Measurements from ENCODE around the gene PGM1. TPM values are rescaled to one million over a fixed set of nuclear protein-coding genes. Genes with fewer than 3 reads are reported as not detected.

The PGM1 gene
- total and polyA plus RNA-seq, 7 experiments from 2014 or later, result 11.9 to 57.2 (median 16.8) TPM

DNA sequence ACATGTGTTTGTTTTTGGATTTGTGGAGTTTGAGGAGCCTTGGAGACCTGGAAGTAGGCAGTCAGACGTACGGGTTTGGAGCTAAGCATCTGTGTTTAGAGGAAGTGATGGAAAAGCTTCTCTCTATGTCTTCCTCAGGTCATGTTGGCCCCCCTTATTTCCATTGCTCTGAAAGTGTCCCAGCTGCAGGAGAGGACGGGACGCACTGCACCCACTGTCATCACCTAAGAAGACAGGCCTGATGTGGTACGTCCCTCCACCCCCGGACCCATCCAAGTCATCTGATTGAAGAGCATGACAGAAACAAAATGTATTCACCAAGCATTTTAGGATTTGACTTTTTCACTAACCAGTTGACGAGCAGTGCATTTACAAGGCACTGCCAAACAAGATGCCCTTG is 66.2 kb downstream of the PGM1 start:
- H3K4me3 Mint-ChIP-seq, result peak overlapping the region in 1 of 10 donors; percentile 5
- ATAC-seq (no peak), DNase-seq (no peak)
- POLR2A ChIA-PET, result interaction anchor here (0.9 kb wide), 1 partner anchor 8 kb away, joined by 7 read pairs; no protein-coding TSS in a partner anchor
- H3K4me1 ChIP-seq (ENCODE audit: control insufficient read depth in 2 of 2, insufficient read depth in 2 of 2, low read length in 2 of 2), result peaks cover 0 to 12% of the 10 kb centered on the region in 2 donors
- peak overlapping the region in 1 of 9 donors; percentile 47 for H3K27ac Mint-ChIP-seq
- H3K27me3 Mint-ChIP-seq, result no peaks in the 10 kb centered on the region
- H3K36me3 Mint-ChIP-seq, result peaks cover 7 to 66% (median 61%) of the 10 kb centered on the region in 5 donors
- H3K27me3 ChIP-seq (ENCODE audit: control insufficient read depth in 2 of 2, insufficient read depth in 2 of 2, low read length in 2 of 2), result no peaks in the 10 kb centered on the region
- intact Hi-C loops (cut with micrococcal nuclease), result loop anchor here in 1 of 2 donors (10.0 kb wide), 1 partner anchor 1165 kb away; no protein-coding TSS in a partner anchor
- H3K4me3 ChIP-seq (ENCODE audit: low read length), result no peak overlapping the region
- no peaks in the 10 kb centered on the region for H3K9me3 ChIP-seq (ENCODE audit: control insufficient read depth in 2 of 3, low read length in 3 of 3)
- H3K36me3 ChIP-seq (ENCODE audit: control insufficient read depth in 2 of 3, insufficient read depth in 3 of 3, low read length in 3 of 3), result peaks cover 0 to 8% (median 0%) of the 10 kb centered on the region in 3 experiments
- peaks cover 0 to 4% (median 0%) of the 10 kb centered on the region in 11 donors for H3K9me3 Mint-ChIP-seq
- H3K27ac ChIP-seq (ENCODE audit: low read depth, low read length), result no peak overlapping the region
- CTCF ChIA-PET, result no interaction called here
- peaks cover 14 to 38% (median 22%) of the 10 kb centered on the region in 7 donors for H3K4me1 Mint-ChIP-seq

- Histone ChIP-seq H3K36me3 (ENCODE audit: control insufficient read depth in 2 of 3, insufficient read depth in 3 of 3, low read length in 3 of 3) (no peaks in the 10 kb centered on the region), H3K4me1 (ENCODE audit: control insufficient read depth in 2 of 2, insufficient read depth in 2 of 2, low read length in 2 of 2) (peaks cover 0 to 12% of the 10 kb centered on the region in 2 donors), H3K27ac (ENCODE audit: low read depth, low read length) (no peak overlapping the region), H3K27me3 (ENCODE audit: control insufficient read depth in 2 of 2, insufficient read depth in 2 of 2, low read length in 2 of 2) (no peaks in the 10 kb centered on the region), H3K4me3 (ENCODE audit: low read length) (no peak overlapping the region), H3K9me3 (ENCODE audit: control insufficient read depth in 2 of 3, low read length in 3 of 3) (no peaks in the 10 kb centered on the region)
- Mint-ChIP-seq H3K4me3 (no peak overlapping the region), H3K4me1 (peaks cover 14 to 34% (median 22%) of the 10 kb centered on the region in 7 donors), H3K9me3 (peaks cover 0 to 20% (median 4%) of the 10 kb centered on the region in 11 donors), H3K27ac (peak overlapping the region in 1 of 9 donors; percentile 48), H3K36me3 (peaks cover 4 to 61% (median 54%) of the 10 kb centered on the region in 5 donors), H3K27me3 (no peaks in the 10 kb centered on the region)
- no peak for DNase-seq
- intact Hi-C loops (cut with micrococcal nuclease), result no loop called here
- POLR2A ChIA-PET, result no interaction called here
- ATAC-seq, result no peak
- CTCF ChIA-PET, result no interaction called here
These were observed 69.0 kb downstream of the PGM1 start for GRCh38 chr1:63662056-63662836.

DNA sequence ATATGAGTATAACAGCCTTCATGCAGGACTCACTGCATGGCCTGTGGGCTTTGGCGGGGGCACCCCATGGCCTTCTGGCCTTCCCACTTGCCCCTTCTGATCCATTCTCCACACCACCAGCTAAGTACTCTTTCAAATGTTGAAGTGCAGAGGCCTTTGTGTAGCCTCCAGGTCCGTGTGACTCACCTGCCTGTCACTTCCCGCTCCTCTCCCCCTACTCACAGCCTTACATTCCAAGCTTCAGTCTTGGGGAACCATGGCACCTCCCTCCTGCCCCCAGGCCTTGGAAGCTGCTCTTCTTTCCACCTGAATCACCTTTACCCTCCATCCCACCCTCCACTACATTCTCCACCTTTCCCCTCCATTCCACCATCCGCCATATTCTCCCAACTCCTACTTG is 69.6 kb downstream of the PGM1 start:
- Histone ChIP-seq H3K27ac (ENCODE audit: low read depth, low read length) (no peak overlapping the region), H3K9me3 (ENCODE audit: control insufficient read depth in 2 of 3, low read length in 3 of 3) (no peaks in the 10 kb centered on the region), H3K36me3 (ENCODE audit: control insufficient read depth in 2 of 3, insufficient read depth in 3 of 3, low read length in 3 of 3) (no peaks in the 10 kb centered on the region), H3K4me1 (ENCODE audit: control insufficient read depth in 2 of 2, insufficient read depth in 2 of 2, low read length in 2 of 2) (peaks cover 0 to 6% of the 10 kb centered on the region in 2 donors), H3K27me3 (ENCODE audit: control insufficient read depth in 2 of 2, insufficient read depth in 2 of 2, low read length in 2 of 2) (no peaks in the 10 kb centered on the region), H3K4me3 (ENCODE audit: low read length) (no peak overlapping the region)
- CTCF ChIA-PET, result no interaction called here
- H3K9me3 Mint-ChIP-seq, result peaks cover 0 to 20% (median 4%) of the 10 kb centered on the region in 11 donors
- intact Hi-C loops (cut with micrococcal nuclease), result no loop called here
- POLR2A ChIA-PET, result no interaction called here
- DNase-seq (no peak), ATAC-seq (no peak)
- peak overlapping the region in 1 of 9 donors; percentile 48 for H3K27ac Mint-ChIP-seq
- no peak overlapping the region for H3K4me3 Mint-ChIP-seq
- peaks cover 4 to 55% (median 50%) of the 10 kb centered on the region in 5 donors for H3K36me3 Mint-ChIP-seq
- peaks cover 9 to 29% (median 18%) of the 10 kb centered on the region in 7 donors for H3K4me1 Mint-ChIP-seq
- no peaks in the 10 kb centered on the region for H3K27me3 Mint-ChIP-seq

GRCh38 chr1:63663301-63663700 is 70.1 kb downstream of the PGM1 start:
- H3K27ac Mint-ChIP-seq, result no peak overlapping the region
- peaks cover 0 to 5% of the 10 kb centered on the region in 2 donors for H3K4me1 ChIP-seq (ENCODE audit: control insufficient read depth in 2 of 2, insufficient read depth in 2 of 2, low read length in 2 of 2)
- CTCF ChIA-PET, result no interaction called here
- no peaks in the 10 kb centered on the region for H3K27me3 Mint-ChIP-seq
- POLR2A ChIA-PET, result no interaction called here
- peaks cover 6 to 26% (median 16%) of the 10 kb centered on the region in 7 donors for H3K4me1 Mint-ChIP-seq
- no peak overlapping the region for H3K4me3 Mint-ChIP-seq
- peaks cover 4 to 51% (median 47%) of the 10 kb centered on the region in 5 donors for H3K36me3 Mint-ChIP-seq
- no peak for DNase-seq
- H3K9me3 ChIP-seq (ENCODE audit: control insufficient read depth in 2 of 3, low read length in 3 of 3), result no peaks in the 10 kb centered on the region
- H3K9me3 Mint-ChIP-seq, result peaks cover 0 to 20% (median 4%) of the 10 kb centered on the region in 11 donors
- no peak overlapping the region for H3K27ac ChIP-seq (ENCODE audit: low read depth, low read length)
- intact Hi-C loops (cut with micrococcal nuclease), result no loop called here
- no peak overlapping the region for H3K4me3 ChIP-seq (ENCODE audit: low read length)
- H3K36me3 ChIP-seq (ENCODE audit: control insufficient read depth in 2 of 3, insufficient read depth in 3 of 3, low read length in 3 of 3), result no peaks in the 10 kb centered on the region
- no peaks in the 10 kb centered on the region for H3K27me3 ChIP-seq (ENCODE audit: control insufficient read depth in 2 of 2, insufficient read depth in 2 of 2, low read length in 2 of 2)
- ATAC-seq, result no peak

DNA sequence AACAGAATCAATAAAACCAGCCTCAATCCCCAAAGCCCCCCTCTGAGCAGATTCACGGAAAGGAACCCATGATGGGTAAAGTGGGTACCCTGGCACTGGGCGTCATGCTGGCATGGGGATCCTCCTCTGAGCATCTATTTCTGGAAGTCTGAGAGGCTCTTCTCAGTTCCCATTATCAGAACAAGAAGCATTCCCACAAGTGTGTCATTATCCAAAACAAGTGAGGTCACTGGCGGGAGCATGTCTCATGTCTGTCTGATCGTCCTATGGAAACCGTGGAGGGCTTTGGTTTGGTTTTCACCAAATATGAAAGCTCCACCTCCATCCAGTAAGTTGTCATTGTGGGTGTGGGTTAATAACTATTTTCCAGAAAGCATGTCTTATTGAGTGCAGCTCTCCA is 70.7 kb downstream of the PGM1 start:
- H3K27me3 Mint-ChIP-seq, result no peaks in the 10 kb centered on the region
- ChIA-PET CTCF (no interaction called here), POLR2A (interaction anchor here (1.2 kb wide), 1 partner anchor 13 kb away, joined by 3 read pairs; no protein-coding TSS in a partner anchor)
- ATAC-seq (no peak), DNase-seq (no peak)
- Histone ChIP-seq H3K36me3 (ENCODE audit: control insufficient read depth in 2 of 3, insufficient read depth in 3 of 3, low read length in 3 of 3) (no peaks in the 10 kb centered on the region), H3K4me1 (ENCODE audit: control insufficient read depth in 2 of 2, insufficient read depth in 2 of 2, low read length in 2 of 2) (peaks cover 0 to 5% of the 10 kb centered on the region in 2 donors), H3K9me3 (ENCODE audit: control insufficient read depth in 2 of 3, low read length in 3 of 3) (no peaks in the 10 kb centered on the region), H3K4me3 (ENCODE audit: low read length) (no peak overlapping the region), H3K27me3 (ENCODE audit: control insufficient read depth in 2 of 2, insufficient read depth in 2 of 2, low read length in 2 of 2) (no peaks in the 10 kb centered on the region), H3K27ac (ENCODE audit: low read depth, low read length) (no peak overlapping the region)
- intact Hi-C loops (cut with micrococcal nuclease), result no loop called here
- peaks cover 0 to 20% (median 4%) of the 10 kb centered on the region in 11 donors for H3K9me3 Mint-ChIP-seq
- peaks cover 2 to 47% (median 43%) of the 10 kb centered on the region in 5 donors for H3K36me3 Mint-ChIP-seq
- peaks cover 2 to 23% (median 12%) of the 10 kb centered on the region in 7 donors for H3K4me1 Mint-ChIP-seq
- H3K27ac Mint-ChIP-seq, result no peak overlapping the region
- H3K4me3 Mint-ChIP-seq, result no peak overlapping the region

GRCh38 chr1:63664742-63665141 is 71.5 kb downstream of the PGM1 start:
- intact Hi-C loops (cut with micrococcal nuclease), result no loop called here
- no peak overlapping the region for H3K27ac ChIP-seq (ENCODE audit: low read depth, low read length)
- DNase-seq (no peak), ATAC-seq (no peak)
- H3K36me3 Mint-ChIP-seq, result peaks cover 0 to 38% (median 34%) of the 10 kb centered on the region in 5 donors
- no peak overlapping the region for H3K4me3 ChIP-seq (ENCODE audit: low read length)
- ChIA-PET POLR2A (interaction anchor here (1.2 kb wide), 1 partner anchor 14 kb away, joined by 3 read pairs; no protein-coding TSS in a partner anchor), CTCF (no interaction called here)
- peaks cover 0 to 3% of the 10 kb centered on the region in 2 donors for H3K4me1 ChIP-seq (ENCODE audit: control insufficient read depth in 2 of 2, insufficient read depth in 2 of 2, low read length in 2 of 2)
- H3K27me3 ChIP-seq (ENCODE audit: control insufficient read depth in 2 of 2, insufficient read depth in 2 of 2, low read length in 2 of 2), result no peaks in the 10 kb centered on the region
- H3K9me3 ChIP-seq (ENCODE audit: control insufficient read depth in 2 of 3, low read length in 3 of 3), result no peaks in the 10 kb centered on the region
- H3K9me3 Mint-ChIP-seq, result peaks cover 0 to 20% (median 4%) of the 10 kb centered on the region in 11 donors
- H3K27me3 Mint-ChIP-seq, result no peaks in the 10 kb centered on the region
- no peaks in the 10 kb centered on the region for H3K36me3 ChIP-seq (ENCODE audit: control insufficient read depth in 2 of 3, insufficient read depth in 3 of 3, low read length in 3 of 3)
- H3K27ac Mint-ChIP-seq, result no peak overlapping the region
- H3K4me3 Mint-ChIP-seq, result no peak overlapping the region
- H3K4me1 Mint-ChIP-seq, result peaks cover 0 to 14% (median 4%) of the 10 kb centered on the region in 7 donors

Data from naive thymus-derived CD4-positive, alpha-beta T cell (primary cell).